SK-N-SH (cell line): Measurements from ENCODE around the gene CLRN3. TPM values are rescaled to one million over a fixed set of nuclear protein-coding genes. Genes with fewer than 3 reads are reported as not detected.
A peak's percentile ranks its signal among the peaks of the same experiment; 100 is the strongest.

Source experiments
- CTCF ChIA-PET: fragments of 300-600, 350-600 bp; formaldehyde crosslinking; extraction: SDS; loops from one replicate; lab custom pipeline; 2021; lab: Yijun Ruan, JAX
- POLR2A ChIA-PET: fragments of 350-600 bp; sonication (Branson Sonifier 250); formaldehyde crosslinking; extraction: SDS; loops from one replicate; lab custom pipeline; 2020; ENCODE audit warnings: antibody characterized with exemption, inconsistent platforms; lab: Yijun Ruan, JAX
- DNase-seq: peaks from one replicate; pipeline ENCODE4 v3.0.0; 2012
- H2AFZ ChIP-seq: fragments of 200-600 bp; sonication (generic); 2 replicates; pipeline ENCODE4 v1.8.1; 2016; ENCODE audit warnings: antibody characterized with exemption, mild to moderate bottlenecking, low read depth
- H3F3A ChIP-seq: fragments of 200-600 bp; sonication (generic); replicated peaks from 2 replicates; pipeline ENCODE3; 2016; ENCODE audit warnings: antibody characterized with exemption, mild to moderate bottlenecking; ENCODE audit not compliant: insufficient read depth
- H3K27ac ChIP-seq, 2 experiments: fragments of 200-500 bp in 1 of 2; fragments of 200-600 bp in 1 of 2; sonication (Bioruptor generic) in 1 of 2; sonication (generic), shearing (Covaris generic) in 1 of 2; 2 replicates each; pipeline versions ENCODE4 v1.5.1 to v1.6.1; 2014 to 2016; ENCODE audit warnings: low read depth in 2 of 2, inconsistent platforms in 1 of 2, low read length in 1 of 2, mild to moderate bottlenecking in 1 of 2, mixed read lengths in 1 of 2
- H3K27me3 ChIP-seq: fragments of 200-600 bp; sonication (generic), shearing (Covaris generic); 2 replicates; pipeline ENCODE4 v1.6.1; 2016; ENCODE audit warnings: mixed run types; ENCODE audit not compliant: insufficient read depth
- H3K36me3 ChIP-seq, 2 experiments: fragments of 200-500 bp in 1 of 2; fragments of 200-600 bp in 1 of 2; sonication (Bioruptor generic) in 1 of 2; sonication (generic) in 1 of 2; replicated peaks in 1 of 2; 2 replicates each; pipeline versions ENCODE3 to v1.5.1; 2014 to 2016; ENCODE audit warnings: low read length in 1 of 2, mild to moderate bottlenecking in 1 of 2; ENCODE audit not compliant: insufficient read depth in 2 of 2, control insufficient read depth in 1 of 2
- H3K4me1 ChIP-seq, 2 experiments: fragments of 200-500 bp in 1 of 2; fragments of 200-600 bp in 1 of 2; sonication (Bioruptor generic) in 1 of 2; sonication (generic), shearing (Covaris generic) in 1 of 2; 2 replicates each; pipeline versions ENCODE4 v1.5.1 to v1.6.1; 2014 to 2016; ENCODE audit warnings: low read depth in 1 of 2, low read length in 1 of 2, mixed run types in 1 of 2; ENCODE audit not compliant: insufficient read depth in 2 of 2, control insufficient read depth in 1 of 2
- H3K4me2 ChIP-seq: fragments of 200-600 bp; sonication (generic), shearing (Covaris generic); 2 replicates; pipeline ENCODE4 v1.6.1; 2017; ENCODE audit warnings: mixed run types
- H3K4me3 ChIP-seq, 2 experiments: fragments of 200-500 bp in 1 of 2; fragments of 200-600 bp in 1 of 2; sonication (Bioruptor generic) in 1 of 2; sonication (generic), shearing (Covaris generic) in 1 of 2; 2 replicates each; pipeline versions ENCODE4 v1.5.1 to v1.8.1; 2014 to 2016; ENCODE audit warnings: low read depth in 2 of 2, inconsistent platforms in 1 of 2, low read length in 1 of 2, mild to moderate bottlenecking in 1 of 2, mixed read lengths in 1 of 2, moderate library complexity in 1 of 2
- H3K79me2 ChIP-seq: fragments of 200-600 bp; sonication (generic); 2 replicates; pipeline ENCODE4 v1.8.1; 2017; ENCODE audit warnings: mild to moderate bottlenecking; ENCODE audit not compliant: insufficient read depth
- H3K9ac ChIP-seq: fragments of 200-600 bp; sonication (generic); 2 replicates; pipeline ENCODE4 v1.6.1; 2017; ENCODE audit warnings: mixed run types
- H3K9me2 ChIP-seq: fragments of 200-600 bp; sonication (generic); 2 replicates; pipeline ENCODE4 v1.6.1; 2017; ENCODE audit warnings: mixed run types
- H3K9me3 ChIP-seq: fragments of 200-600 bp; sonication (generic); 2 replicates; pipeline ENCODE4 v1.6.1; 2017; ENCODE audit warnings: mixed run types, mild to moderate bottlenecking, moderate library complexity
- H4K20me1 ChIP-seq: fragments of 200-600 bp; sonication (generic); 2 replicates; pipeline ENCODE4 v1.6.1; 2017; ENCODE audit warnings: mild to moderate bottlenecking, mixed run types; ENCODE audit not compliant: insufficient read depth
- EP300 ChIP-seq, 2 experiments: IDR thresholded peaks; 2 replicates each; pipeline versions ENCODE4 v1.4.0 to v1.6.1; 2012; ENCODE audit warnings: borderline replicate concordance in 1 of 2, low read depth in 1 of 2, low read length in 1 of 2
- EZH2phosphoT487 ChIP-seq: fragments of 200-600 bp; sonication (generic); IDR thresholded peaks from 2 replicates; pipeline ENCODE4 v1.6.1; 2017; ENCODE audit warnings: low read depth, mixed run types, mild to moderate bottlenecking, antibody characterized with exemption, moderate library complexity, borderline replicate concordance
- FOSL2 ChIP-seq: IDR thresholded peaks from 2 replicates; pipeline ENCODE4 v1.4.0; 2012; ENCODE audit warnings: low read depth, mild to moderate bottlenecking, moderate library complexity, borderline replicate concordance
- FOXJ3 ChIP-seq: sonication (generic); formaldehyde crosslinking; IDR thresholded peaks from 2 replicates; pipeline ENCODE4 v1.5.1; 2020; ENCODE audit warnings: mild to moderate bottlenecking, missing genetic modification reagents
- FOXM1 ChIP-seq: IDR thresholded peaks from 2 replicates; pipeline ENCODE4 v1.4.0; 2012; ENCODE audit warnings: low read depth, mild to moderate bottlenecking
- JUND ChIP-seq: IDR thresholded peaks from 2 replicates; pipeline ENCODE4 v1.4.0; 2012
- PBX3 ChIP-seq: IDR thresholded peaks from 2 replicates; pipeline ENCODE4; 2012
- POLR2AphosphoS5 ChIP-seq: IDR thresholded peaks from 2 replicates; pipeline ENCODE4 v1.6.1; 2012; ENCODE audit warnings: low read depth, low read length
- RAD21 ChIP-seq: IDR thresholded peaks from 2 replicates; pipeline ENCODE4 v1.6.1; 2012; ENCODE audit warnings: mild to moderate bottlenecking, low read length
- RXRA ChIP-seq: IDR thresholded peaks from 2 replicates; pipeline ENCODE4 v1.4.0; 2012; ENCODE audit warnings: low read depth, mild to moderate bottlenecking, borderline replicate concordance
- SIN3A ChIP-seq: IDR thresholded peaks from 2 replicates; pipeline ENCODE4 v1.6.1; 2012; ENCODE audit warnings: low read depth, mild to moderate bottlenecking, low read length, moderate library complexity, borderline replicate concordance
- TEAD4 ChIP-seq: IDR thresholded peaks from 2 replicates; pipeline ENCODE4 v1.4.0; 2012; ENCODE audit warnings: mild to moderate bottlenecking, borderline replicate concordance; ENCODE audit not compliant: insufficient read depth
- YY1 ChIP-seq: IDR thresholded peaks from 2 replicates; pipeline ENCODE4 v1.4.0; 2012; ENCODE audit warnings: low read depth, mild to moderate bottlenecking
- WGBS: methylation state at CpG from one replicate; pipeline ENCODE4 v1.1.6; 2017; ENCODE audit warnings: low lambda C conversion rate; 5-methylcytosine and 5-hydroxymethylcytosine counted together
- polyA plus RNA-seq, 3 experiments: library from polyadenylated mRNA; depleted of rRNA; stranded (reverse); fragments of >200 nt; gene quantifications; 2 replicates each; pipeline ENCODE4 v1.2.3, GENCODE V29; 2012
- TF ChIP-seq, protein P1 (sequence below): IDR thresholded peaks from 2 replicates; pipeline ENCODE4 v1.4.0; 2012; ENCODE audit warnings: low read depth, borderline replicate concordance
- TF ChIP-seq, protein P2 (sequence below): IDR thresholded peaks from 2 replicates; pipeline ENCODE4 v1.4.0; 2012; ENCODE audit warnings: low read depth

The CLRN3 gene
- polyA plus RNA-seq, 1 of the 3 experiments (the other 2 are of a cell fraction) = 0.25 TPM

DNA sequence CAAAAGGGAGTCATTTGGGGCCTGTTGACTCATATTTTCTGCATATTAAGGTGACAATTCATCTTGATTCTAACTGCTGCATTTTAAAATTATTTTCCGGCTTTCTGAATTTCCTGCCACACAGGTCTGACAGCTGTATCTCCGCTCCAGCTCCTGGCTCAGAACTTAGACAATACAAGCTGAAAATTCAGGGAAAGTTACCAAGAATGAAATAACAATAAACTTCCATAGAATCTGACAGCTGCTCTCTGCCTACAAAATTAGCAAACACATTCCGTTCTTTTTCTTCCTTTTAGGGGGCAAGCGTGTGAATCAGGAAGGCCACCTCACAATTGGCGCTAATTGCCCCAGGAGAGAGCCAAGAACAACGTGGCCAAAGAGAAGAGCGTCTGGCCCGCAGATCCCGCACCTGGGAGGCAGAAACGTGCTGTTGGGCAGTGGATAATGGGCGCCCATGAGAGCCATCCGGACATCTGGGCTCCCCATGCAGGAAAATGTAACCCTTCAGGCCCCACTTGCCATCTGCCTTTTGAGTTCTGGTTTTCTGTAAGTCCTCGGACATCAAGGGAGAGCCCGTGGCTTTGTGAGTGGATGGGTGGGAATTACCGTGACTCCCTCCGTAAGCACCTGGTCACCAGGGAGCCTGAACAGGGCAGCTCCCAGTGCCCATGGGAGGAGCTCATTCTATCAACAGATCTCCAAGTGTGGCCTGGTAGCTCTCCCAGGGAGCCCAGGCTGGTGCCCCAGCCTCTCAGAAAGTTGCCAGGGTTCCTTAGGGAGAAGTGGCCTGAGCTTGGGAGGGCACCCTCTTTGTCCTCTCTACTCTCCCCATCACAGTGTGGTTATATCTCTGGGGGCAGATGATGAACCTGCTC, 5.0 kb downstream of the CLRN3 start:
- peak; percentile 36 for DNase-seq
- Histone ChIP-seq H3K9me3 (no peaks in the 10 kb centered on the region), H3F3A (no peaks in the 10 kb centered on the region), H3K9me2 (no peaks in the 10 kb centered on the region), H3K79me2 (no peaks in the 10 kb centered on the region), H3K27me3 (no peaks in the 10 kb centered on the region; the same call in 1 of the 2 replicates), H3K4me2 (no peak overlapping the region), H3K9ac (no peak overlapping the region), H3K36me3 (no peaks in the 10 kb centered on the region), H4K20me1 (no peaks in the 10 kb centered on the region), H2AFZ (no peak overlapping the region), H3K27ac (no peak overlapping the region), H3K4me1 (peaks cover 6 to 7% of the 10 kb centered on the region in 2 experiments; a peak in 2 of 4 replicates), H3K4me3 (no peak overlapping the region)
- POLR2A ChIA-PET = no interaction called here
- TF ChIP-seq FOXJ3 (CRISPR knock-in tag) (no peak), POLR2AphosphoS5 (no peak), FOSL2 (no peak), JUND (no peak), FOXM1 (no peak), RXRA (no peak), RAD21 (no peak), TEAD4 (no peak), EP300 (IDR thresholded peaks at IDR 0.05; ENCODE audit: borderline replicate concordance in 1 of 2, low read depth in 1 of 2, low read length in 1 of 2) (no peak), SIN3A (no peak), EZH2phosphoT487 (no peak), PBX3 (no peak), YY1 (no peak)
- TF ChIP-seq, protein P1, sequence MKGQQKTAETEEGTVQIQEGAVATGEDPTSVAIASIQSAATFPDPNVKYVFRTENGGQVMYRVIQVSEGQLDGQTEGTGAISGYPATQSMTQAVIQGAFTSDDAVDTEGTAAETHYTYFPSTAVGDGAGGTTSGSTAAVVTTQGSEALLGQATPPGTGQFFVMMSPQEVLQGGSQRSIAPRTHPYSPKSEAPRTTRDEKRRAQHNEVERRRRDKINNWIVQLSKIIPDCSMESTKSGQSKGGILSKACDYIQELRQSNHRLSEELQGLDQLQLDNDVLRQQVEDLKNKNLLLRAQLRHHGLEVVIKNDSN = no peak
- TF ChIP-seq, protein P2, sequence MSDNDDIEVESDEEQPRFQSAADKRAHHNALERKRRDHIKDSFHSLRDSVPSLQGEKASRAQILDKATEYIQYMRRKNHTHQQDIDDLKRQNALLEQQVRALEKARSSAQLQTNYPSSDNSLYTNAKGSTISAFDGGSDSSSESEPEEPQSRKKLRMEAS = no peak
- WGBS = 86% methylated on average over 13 of the region's 16 CpGs
- CTCF ChIA-PET = interaction anchor here (0.7 to 1.8 kb wide), 5 partner anchors 19 to 208 kb away, joined by 3 to 8 read pairs (median 5); partner anchors contain the start of gene PTPRE
